Measurements from ENCODE around the gene PCSK6. TPM values are rescaled to one million over a fixed set of nuclear protein-coding genes. Genes with fewer than 3 reads are reported as not detected.
A peak's percentile ranks its signal among the peaks of the same experiment; 100 is the strongest.

PCSK6 gene
- total and polyA plus RNA-seq, 2 of the 8 experiments (the other 6 are each of a cell fraction or from before 2014, with no cell fraction given) = 1.9 to 4.0 TPM

- FAIRE-seq = no peak
- Histone ChIP-seq H4K5ac (ENCODE audit: insufficient read length, low read depth, low read length) (no peak overlapping the region), H3K79me1 (ENCODE audit: low read depth, low read length) (no peaks in the 10 kb centered on the region), H3K18ac (ENCODE audit: extremely low read depth, low read length) (no peak overlapping the region), H3K27ac (ENCODE audit: low read depth, low read length) (no peak overlapping the region), H3K4me3 (ENCODE audit: extremely low read depth in 1 of 4, insufficient read depth in 2 of 4, low read depth in 3 of 4, low read length in 4 of 4) (no peak overlapping the region), H2BK12ac (ENCODE audit: low read depth, low read length) (no peak overlapping the region), H3K36me3 (ENCODE audit: control insufficient read depth in 2 of 4, insufficient read depth in 4 of 4, low read length in 3 of 4) (no peaks in the 10 kb centered on the region), H3K9me3 (ENCODE audit: insufficient read depth in 2 of 2, low read depth in 1 of 2, low read length in 1 of 2) (no peaks in the 10 kb centered on the region), H3K4me1 (replicated peaks in 1 of 4; ENCODE audit: control insufficient read depth in 3 of 4, insufficient read depth in 4 of 4, low read length in 3 of 4) (no peaks in the 10 kb centered on the region), H2AFZ (ENCODE audit: low read length) (no peak overlapping the region), H3K23me2 (ENCODE audit: low read depth, low read length) (no peaks in the 10 kb centered on the region), H3K4me2 (ENCODE audit: insufficient read depth in 1 of 2, low read depth in 2 of 2, low read length in 2 of 2) (no peak overlapping the region), H2BK20ac (ENCODE audit: low read length) (no peak overlapping the region), H2BK15ac (ENCODE audit: low read length) (no peak overlapping the region), H3K79me2 (ENCODE audit: control insufficient read depth in 1 of 2, insufficient read depth in 2 of 2, low read length in 2 of 2) (no peaks in the 10 kb centered on the region), H4K20me1 (replicated peaks in 1 of 2; ENCODE audit: control insufficient read depth in 1 of 2, insufficient read depth in 2 of 2, low read length in 2 of 2) (no peaks in the 10 kb centered on the region), H3K23ac (ENCODE audit: insufficient read length) (no peak overlapping the region), H4K8ac (ENCODE audit: extremely low read depth, insufficient read depth, low read length) (no peak overlapping the region), H3K9ac (replicated peaks in 1 of 4; ENCODE audit: extremely low read depth in 1 of 4, low read depth in 3 of 4, low read length in 3 of 4) (no peak overlapping the region), H3K14ac (ENCODE audit: insufficient read length) (no peak overlapping the region), H2AK5ac (ENCODE audit: low read depth, low read length) (no peak overlapping the region), H3K4ac (replicated peaks; ENCODE audit: insufficient read length, low read depth, low read length) (no peak overlapping the region), H4K91ac (replicated peaks; ENCODE audit: insufficient read length, low read length) (no peak overlapping the region), H2BK5ac (ENCODE audit: low read depth, low read length) (no peak overlapping the region), H3K56ac (replicated peaks; ENCODE audit: insufficient read length, low read depth, low read length) (no peak overlapping the region), H3K27me3 (replicated peaks in 1 of 4; ENCODE audit: control insufficient read depth in 3 of 4, extremely low read depth in 1 of 4, insufficient read depth in 3 of 4, low read length in 3 of 4) (no peaks in the 10 kb centered on the region), H2BK120ac (replicated peaks; ENCODE audit: low read depth, low read length) (no peak overlapping the region)
- peak in 1 of 2 experiments; percentile 14 for DNase-seq (ENCODE audit: low read depth in 1 of 2, low spot score in 2 of 2)
- 91% methylated on average over 4 of the region's 4 CpGs; no CpG with 5 or more reads in 1 of the 2 experiments for WGBS, 2 experiments (ENCODE audit: extremely low coverage in 1 of 2, insufficient coverage in 1 of 2, insufficient read length in 1 of 2, insufficient replicate concordance in 2 of 2, low coverage in 1 of 2, low lambda C conversion rate in 2 of 2, missing lambda C conversion rate in 1 of 2)
- CTCF ChIA-PET (ENCODE audit: partially characterized antibody) = interaction anchor here (0.6 to 9.4 kb wide), 9 partner anchors 9 to 1156 kb away, joined by 3 to 94 read pairs (median 5); partner anchors contain the start of gene SNRPA1
- POLR2A ChIA-PET (ENCODE audit: partially characterized antibody) = interaction anchor here (0.6 to 1.2 kb wide), 2 partner anchors 9 to 19 kb away, joined by 3 to 4 read pairs; partner anchors contain the start of gene SNRPA1
- TF ChIP-seq RAD21 (IDR thresholded peaks at IDR 0.05 in 1 of 2, conservative IDR thresholded peaks at IDR 0.05 in 1 of 2; ENCODE audit: low read depth in 2 of 2, low read length in 2 of 2) = no peak
- TF ChIP-seq CREB1 (IDR thresholded peaks at IDR 0.05) = no peak
- TF ChIP-seq JUND (IDR thresholded peaks at IDR 0.05; ENCODE audit: low read length) = no peak
- TF ChIP-seq SIX5 (IDR thresholded peaks at IDR 0.05; ENCODE audit: low read depth, low read length) = no peak
- TF ChIP-seq NANOG (IDR thresholded peaks at IDR 0.05; ENCODE audit: insufficient read depth, low read depth, low read length, poor library complexity, severe bottlenecking) = no peak
- no peak for TF ChIP-seq HDAC6 (IDR thresholded peaks at IDR 0.05; ENCODE audit: low read depth, low read length)
- TF ChIP-seq SUZ12 (IDR thresholded peaks at IDR 0.05; ENCODE audit: low read length) = no peak
These were observed 186.1 kb downstream of the PCSK6 start for GRCh38 chr15:101303408-101303807.

All from H1 (cell line).